ENCODE measurements around the gene ALKBH6. TPM values are rescaled to one million over a fixed set of nuclear protein-coding genes. Genes with fewer than 3 reads are reported as not detected.

Gene ALKBH6
- total RNA-seq, 1 experiment from 2014 or later: 20.1 TPM

DNA sequence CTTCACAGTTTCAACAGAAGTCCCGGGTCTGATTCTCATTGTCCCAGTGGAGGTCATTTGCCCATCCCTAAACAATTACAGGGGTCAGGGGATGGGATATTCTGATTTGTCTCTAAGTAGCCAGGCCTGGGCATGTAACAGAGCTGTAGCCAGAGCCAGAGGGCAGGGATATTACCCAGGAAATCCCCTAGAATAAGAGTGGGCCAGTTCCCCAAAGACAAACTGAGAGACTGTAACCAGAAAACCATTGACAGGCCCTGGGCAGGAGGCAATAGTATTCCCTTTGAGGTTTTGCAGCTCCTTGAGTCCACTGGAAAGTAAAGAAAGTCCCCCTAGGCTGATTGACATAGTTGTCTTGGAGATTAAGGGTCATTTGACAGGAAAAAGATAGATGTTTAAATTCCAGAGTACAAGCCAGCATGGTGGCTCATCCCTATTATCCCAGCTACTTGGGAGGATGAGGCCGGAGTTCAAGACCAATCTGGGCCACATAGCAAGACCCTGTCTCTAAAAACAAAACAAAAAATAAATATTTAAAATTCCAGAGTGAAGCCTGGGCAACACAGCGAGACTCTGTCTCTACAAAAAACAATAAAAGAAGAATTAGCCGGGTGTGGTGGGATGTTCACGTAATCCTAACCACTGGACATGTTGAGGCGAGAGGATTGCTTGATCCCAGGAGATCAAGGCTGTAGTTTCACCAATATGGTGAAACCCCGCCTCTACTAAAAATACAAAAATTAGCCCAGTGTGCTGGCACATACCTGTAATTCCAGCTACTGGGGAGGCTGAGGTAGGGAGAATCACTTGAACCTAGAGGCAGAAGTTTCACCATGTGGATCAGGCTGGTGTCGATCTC, 20.9 kb downstream of the ALKBH6 start:
- Histone ChIP-seq H3K36me3 (ENCODE audit: insufficient read depth, low read length, poor library complexity, severe bottlenecking) (no peaks in the 10 kb centered on the region), H3K27me3 (replicated peaks; ENCODE audit: insufficient read depth, low read depth, low read length, poor library complexity) (no peaks in the 10 kb centered on the region), H3K27ac (ENCODE audit: low read depth, low read length, poor library complexity, severe bottlenecking) (no peak overlapping the region), H3K4me3 (ENCODE audit: low read depth, low read length, poor library complexity, severe bottlenecking) (no peak overlapping the region), H3K4me1 (ENCODE audit: insufficient read depth, low read length, poor library complexity, severe bottlenecking) (peaks cover 8% of the 10 kb centered on the region), H3K9me3 (ENCODE audit: low read depth, low read length, poor library complexity, severe bottlenecking) (no peaks in the 10 kb centered on the region)
- POLR2A ChIA-PET (ENCODE audit: low non-redundant PET): no interaction called here
- no TSS peak for BruUV-seq (replicated peaks)
- intact Hi-C loops (cut with micrococcal nuclease; ENCODE audit: unreplicated experiment): no loop called here
- TF ChIP-seq, protein P1, sequence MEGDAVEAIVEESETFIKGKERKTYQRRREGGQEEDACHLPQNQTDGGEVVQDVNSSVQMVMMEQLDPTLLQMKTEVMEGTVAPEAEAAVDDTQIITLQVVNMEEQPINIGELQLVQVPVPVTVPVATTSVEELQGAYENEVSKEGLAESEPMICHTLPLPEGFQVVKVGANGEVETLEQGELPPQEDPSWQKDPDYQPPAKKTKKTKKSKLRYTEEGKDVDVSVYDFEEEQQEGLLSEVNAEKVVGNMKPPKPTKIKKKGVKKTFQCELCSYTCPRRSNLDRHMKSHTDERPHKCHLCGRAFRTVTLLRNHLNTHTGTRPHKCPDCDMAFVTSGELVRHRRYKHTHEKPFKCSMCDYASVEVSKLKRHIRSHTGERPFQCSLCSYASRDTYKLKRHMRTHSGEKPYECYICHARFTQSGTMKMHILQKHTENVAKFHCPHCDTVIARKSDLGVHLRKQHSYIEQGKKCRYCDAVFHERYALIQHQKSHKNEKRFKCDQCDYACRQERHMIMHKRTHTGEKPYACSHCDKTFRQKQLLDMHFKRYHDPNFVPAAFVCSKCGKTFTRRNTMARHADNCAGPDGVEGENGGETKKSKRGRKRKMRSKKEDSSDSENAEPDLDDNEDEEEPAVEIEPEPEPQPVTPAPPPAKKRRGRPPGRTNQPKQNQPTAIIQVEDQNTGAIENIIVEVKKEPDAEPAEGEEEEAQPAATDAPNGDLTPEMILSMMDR (conservative IDR thresholded peaks at IDR 0.05; ENCODE audit: low read depth, low read length): no peak
- TF ChIP-seq EZH2 (IDR thresholded peaks at IDR 0.05; ENCODE audit: borderline replicate concordance, low read depth, low read length, poor library complexity, severe bottlenecking): no peak
- no peak for DNase-seq (ENCODE audit: low spot score)
- CTCF ChIA-PET: interaction anchor here (1.0 kb wide), 1 partner anchor 173 kb away, joined by 4 read pairs; no protein-coding TSS in a partner anchor

DNA sequence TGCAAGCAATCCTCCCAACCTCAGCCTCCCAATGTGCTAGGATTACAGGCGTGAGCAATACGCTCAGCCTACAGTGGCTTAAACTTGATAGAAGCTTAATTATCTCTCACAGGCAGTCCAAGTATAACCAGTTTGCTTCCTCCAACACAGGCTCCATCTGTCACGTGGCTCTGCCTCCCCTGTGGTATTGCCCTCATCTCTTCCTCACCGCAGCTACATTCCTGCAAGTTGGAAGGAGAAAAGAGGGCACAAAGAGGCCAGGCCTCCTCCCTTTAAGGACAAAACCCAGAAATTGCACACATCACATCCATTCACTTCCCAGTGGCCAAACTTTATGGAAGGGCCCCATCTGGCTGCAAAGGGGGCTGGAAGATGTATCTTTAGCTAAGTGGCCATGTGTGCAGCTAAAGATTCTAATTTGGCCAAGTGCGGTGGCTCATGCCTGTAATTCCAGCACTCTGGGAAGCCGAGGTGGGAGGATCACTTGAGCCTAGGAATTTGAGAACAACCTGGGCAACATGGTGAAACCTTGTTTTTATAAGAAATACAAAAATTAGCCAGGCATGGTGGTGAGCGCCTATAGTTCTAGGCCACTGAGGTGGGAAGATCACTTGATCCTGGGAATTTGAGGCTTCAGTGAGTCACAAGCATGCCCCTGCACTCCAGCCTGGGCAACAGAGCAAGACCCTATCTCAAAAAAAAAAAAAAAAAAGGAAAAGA, 22.1 kb downstream of the ALKBH6 start:
- no peak overlapping the region for H3K4me3 ChIP-seq (ENCODE audit: low read depth, low read length, poor library complexity, severe bottlenecking)
- intact Hi-C loops (cut with micrococcal nuclease; ENCODE audit: unreplicated experiment): no loop called here
- peaks cover 15% of the 10 kb centered on the region for H3K4me1 ChIP-seq (ENCODE audit: insufficient read depth, low read length, poor library complexity, severe bottlenecking)
- H3K9me3 ChIP-seq (ENCODE audit: low read depth, low read length, poor library complexity, severe bottlenecking): no peaks in the 10 kb centered on the region
- CTCF ChIA-PET: no interaction called here
- TF ChIP-seq EZH2 (IDR thresholded peaks at IDR 0.05; ENCODE audit: borderline replicate concordance, low read depth, low read length, poor library complexity, severe bottlenecking): no peak
- TF ChIP-seq, protein P1 (conservative IDR thresholded peaks at IDR 0.05; ENCODE audit: low read depth, low read length): no peak
- no peak overlapping the region for H3K27ac ChIP-seq (ENCODE audit: low read depth, low read length, poor library complexity, severe bottlenecking)
- peaks cover 1% of the 10 kb centered on the region for H3K27me3 ChIP-seq (replicated peaks; ENCODE audit: insufficient read depth, low read depth, low read length, poor library complexity)
- no TSS peak for BruUV-seq (replicated peaks)
- POLR2A ChIA-PET (ENCODE audit: low non-redundant PET): interaction anchor here (0.5 kb wide), 1 partner anchor 116 kb away, joined by 19 read pairs; no protein-coding TSS in a partner anchor
- no peak for DNase-seq (ENCODE audit: low spot score)
- H3K36me3 ChIP-seq (ENCODE audit: insufficient read depth, low read length, poor library complexity, severe bottlenecking): no peaks in the 10 kb centered on the region

DNA sequence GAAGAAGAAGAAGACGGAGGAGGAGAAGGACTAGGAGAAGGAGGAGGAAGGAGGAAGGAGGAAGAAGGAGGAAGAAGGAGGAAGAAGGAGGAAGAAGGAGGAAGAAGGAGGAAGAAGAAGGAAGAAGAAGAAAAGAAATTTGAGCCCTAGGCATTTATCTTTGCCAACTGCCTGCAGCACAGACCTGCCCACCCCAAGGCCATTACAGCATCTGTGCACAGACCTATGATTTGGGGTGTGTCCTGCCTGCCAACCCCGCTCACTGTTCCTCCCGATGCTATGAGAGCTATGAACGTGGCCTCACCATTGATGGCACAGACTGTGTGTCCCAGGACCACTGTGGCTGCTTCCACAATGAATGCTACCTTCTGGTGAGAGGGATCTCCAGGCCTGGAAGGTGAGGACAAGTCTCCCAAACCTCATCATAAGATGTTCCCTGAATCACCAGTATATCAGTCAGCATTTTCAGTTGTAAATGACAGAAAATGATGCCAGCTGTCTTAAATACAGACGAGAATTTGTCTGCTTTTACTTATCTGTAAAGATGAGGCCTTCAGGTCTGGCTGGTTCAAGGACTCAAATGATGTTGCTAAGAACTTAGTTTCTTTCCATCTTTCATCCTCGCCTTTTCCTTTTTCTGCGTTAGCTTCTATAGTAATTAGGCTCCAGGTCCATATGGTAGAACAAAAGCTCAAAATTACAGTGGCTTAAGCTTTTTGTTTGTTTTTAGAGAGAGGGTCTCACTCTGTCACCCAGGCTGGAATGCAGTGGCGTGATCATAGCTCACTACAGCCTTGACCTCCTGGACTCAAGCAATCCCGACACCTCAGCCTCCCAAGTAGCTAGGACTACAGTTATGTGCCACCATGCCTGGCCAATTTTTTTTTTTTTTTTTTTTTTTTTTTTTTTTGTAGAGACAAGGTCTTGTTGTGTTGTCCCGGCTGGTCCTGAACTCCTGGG, 23.0 kb downstream of the ALKBH6 start:
- H3K4me3 ChIP-seq (ENCODE audit: low read depth, low read length, poor library complexity, severe bottlenecking): no peak overlapping the region
- no peak overlapping the region for H3K27ac ChIP-seq (ENCODE audit: low read depth, low read length, poor library complexity, severe bottlenecking)
- ChIA-PET POLR2A (ENCODE audit: low non-redundant PET) (interaction anchor here (0.5 kb wide), 1 partner anchor 117 kb away, joined by 19 read pairs; no protein-coding TSS in a partner anchor), CTCF (interaction anchor here (0.7 kb wide), 1 partner anchor 314 kb away, joined by 3 read pairs; no protein-coding TSS in a partner anchor)
- BruUV-seq (replicated peaks): no TSS peak
- DNase-seq (ENCODE audit: low spot score): no peak
- H3K36me3 ChIP-seq (ENCODE audit: insufficient read depth, low read length, poor library complexity, severe bottlenecking): no peaks in the 10 kb centered on the region
- H3K27me3 ChIP-seq (replicated peaks; ENCODE audit: insufficient read depth, low read depth, low read length, poor library complexity): peaks cover 7% of the 10 kb centered on the region
- H3K4me1 ChIP-seq (ENCODE audit: insufficient read depth, low read length, poor library complexity, severe bottlenecking): peaks cover 12% of the 10 kb centered on the region
- TF ChIP-seq EZH2 (IDR thresholded peaks at IDR 0.05; ENCODE audit: borderline replicate concordance, low read depth, low read length, poor library complexity, severe bottlenecking): no peak
- TF ChIP-seq, protein P1 (conservative IDR thresholded peaks at IDR 0.05; ENCODE audit: low read depth, low read length): no peak
- H3K9me3 ChIP-seq (ENCODE audit: low read depth, low read length, poor library complexity, severe bottlenecking): no peaks in the 10 kb centered on the region
- intact Hi-C loops (cut with micrococcal nuclease; ENCODE audit: unreplicated experiment): no loop called here
